CD8-positive, alpha-beta memory T cell (primary cell): Measurements from ENCODE around the gene ABCC4. TPM values are rescaled to one million over a fixed set of nuclear protein-coding genes. Genes with fewer than 3 reads are reported as not detected.

Experiments used
- CTCF ChIA-PET: fragments of 350-600 bp; sonication (Branson Sonifier 250); formaldehyde crosslinking; loops from one replicate; lab custom pipeline; 2021; ENCODE audit warnings: antibody characterized with exemption; lab: Charles Lee
- POLR2A ChIA-PET: fragments of 350-600 bp; sonication (Branson Sonifier 250); formaldehyde crosslinking; loops from one replicate; lab custom pipeline; 2021; ENCODE audit warnings: antibody characterized with exemption; lab: Charles Lee
- DNase-seq, 5 donors: peaks; one replicate each; pipeline versions ENCODE4 v3.0.0 to v3.0.0-alpha.2; 2020 to 2022; ENCODE audit warnings: mixed read lengths in 1 of 5
- H3K27ac ChIP-seq: one replicate; pipeline ENCODE4 v1.7.0; 2013; ENCODE audit warnings: low read depth, mild to moderate bottlenecking, low read length, moderate library complexity
- H3K27me3 ChIP-seq: 2 replicates; pipeline ENCODE4 v1.7.0; 2013; ENCODE audit warnings: low read length, mild to moderate bottlenecking; ENCODE audit not compliant: insufficient read depth, poor library complexity, severe bottlenecking
- H3K36me3 ChIP-seq: 2 replicates; pipeline ENCODE4 v1.7.0; 2013; ENCODE audit warnings: mild to moderate bottlenecking, low read length, moderate library complexity; ENCODE audit not compliant: insufficient read depth
- H3K4me1 ChIP-seq: 2 replicates; pipeline ENCODE4 v1.7.0; 2013; ENCODE audit warnings: mild to moderate bottlenecking, low read length, moderate library complexity; ENCODE audit not compliant: insufficient read depth
- H3K4me3 ChIP-seq: 2 replicates; pipeline ENCODE4 v1.7.0; 2013; ENCODE audit warnings: mild to moderate bottlenecking, low read length
- H3K9me3 ChIP-seq: 2 replicates; pipeline ENCODE4 v1.7.0; 2013; ENCODE audit warnings: mild to moderate bottlenecking, low read length
- H3K27ac Mint-ChIP-seq, 8 donors: one replicate each; pipeline ENCODE4 v1.8.0; 2020 to 2021; ENCODE audit warnings: mixed read lengths in 8 of 8, mild to moderate bottlenecking in 6 of 8, inconsistent platforms in 3 of 8, moderate library complexity in 3 of 8
- H3K27me3 Mint-ChIP-seq, 2 donors: one replicate each; pipeline ENCODE4 v1.8.0; 2020 to 2021; ENCODE audit warnings: mixed read lengths in 2 of 2, mild to moderate bottlenecking in 1 of 2, moderate library complexity in 1 of 2
- H3K36me3 Mint-ChIP-seq, 3 donors: one replicate each; pipeline ENCODE4 v1.8.0; 2020 to 2021; ENCODE audit warnings: mixed read lengths in 3 of 3, inconsistent platforms in 1 of 3, mild to moderate bottlenecking in 1 of 3
- H3K4me1 Mint-ChIP-seq, 3 donors: one replicate each; pipeline ENCODE4 v1.8.0; 2020 to 2021; ENCODE audit warnings: mixed read lengths in 3 of 3, inconsistent platforms in 1 of 3, mild to moderate bottlenecking in 1 of 3
- H3K4me3 Mint-ChIP-seq, 7 donors: one replicate each; pipeline ENCODE4 v1.8.0; 2020 to 2021; ENCODE audit warnings: mixed read lengths in 7 of 7, mild to moderate bottlenecking in 6 of 7, moderate library complexity in 4 of 7, inconsistent platforms in 2 of 7
- H3K9me3 Mint-ChIP-seq, 5 donors: one replicate each; pipeline ENCODE4 v1.8.0; 2020 to 2022; ENCODE audit warnings: mixed read lengths in 5 of 5, mild to moderate bottlenecking in 3 of 5, moderate library complexity in 2 of 5, inconsistent platforms in 1 of 5
- polyA plus RNA-seq: library from polyadenylated mRNA; unstranded; fragments of 300-500 nt; fragmentation: Illumina TruSeq; gene quantifications from one replicate; pipeline ENCODE4 v1.2.3, GENCODE V29; 2021
- total RNA-seq, 2 experiments: library from RNA; stranded (reverse); gene quantifications; one replicate each; pipeline ENCODE4 v1.2.3, GENCODE V29; 2021

ABCC4 gene
- total and polyA plus RNA-seq, 3 experiments from 2014 or later: 3.0 to 12.5 (median 11.2) TPM

- Histone ChIP-seq H3K4me1 (no peaks in the 10 kb centered on the region), H3K27ac (no peak overlapping the region), H3K27me3 (no peaks in the 10 kb centered on the region), H3K36me3 (no peaks in the 10 kb centered on the region), H3K4me3 (no peak overlapping the region), H3K9me3 (no peaks in the 10 kb centered on the region)
- Mint-ChIP-seq H3K36me3 (peaks cover 17 to 26% (median 25%) of the 10 kb centered on the region in 3 donors), H3K27me3 (no peaks in the 10 kb centered on the region), H3K4me3 (no peak overlapping the region), H3K27ac (peak overlapping the region in 1 of 8 donors; percentile 56), H3K9me3 (no peaks in the 10 kb centered on the region), H3K4me1 (peaks cover 0 to 9% (median 3%) of the 10 kb centered on the region in 3 donors)
- POLR2A ChIA-PET: no interaction called here
- DNase-seq: no peak
- CTCF ChIA-PET: no interaction called here
Measured at GRCh38 chr13:95118541-95119324, 182.5 kb downstream of the ABCC4 start.

GRCh38 chr13:95117092-95117491, 184.2 kb downstream of the ABCC4 start:
- H3K36me3 ChIP-seq: no peaks in the 10 kb centered on the region
- no peaks in the 10 kb centered on the region for H3K4me1 ChIP-seq
- DNase-seq: no peak
- H3K27ac ChIP-seq: no peak overlapping the region
- CTCF ChIA-PET: no interaction called here
- no peaks in the 10 kb centered on the region for H3K27me3 ChIP-seq
- Mint-ChIP-seq H3K4me3 (no peak overlapping the region), H3K27ac (no peak overlapping the region), H3K9me3 (no peaks in the 10 kb centered on the region), H3K4me1 (peaks cover 0 to 2% (median 1%) of the 10 kb centered on the region in 3 donors), H3K27me3 (no peaks in the 10 kb centered on the region), H3K36me3 (peaks cover 15 to 26% (median 20%) of the 10 kb centered on the region in 3 donors)
- POLR2A ChIA-PET: no interaction called here
- H3K4me3 ChIP-seq: no peak overlapping the region
- no peaks in the 10 kb centered on the region for H3K9me3 ChIP-seq

- no peaks in the 10 kb centered on the region for H3K9me3 Mint-ChIP-seq
- no peaks in the 10 kb centered on the region for H3K4me1 Mint-ChIP-seq
- H3K36me3 Mint-ChIP-seq: peaks cover 2 to 21% (median 16%) of the 10 kb centered on the region in 3 donors
- H3K27me3 Mint-ChIP-seq: no peaks in the 10 kb centered on the region
- Histone ChIP-seq H3K4me1 (no peaks in the 10 kb centered on the region), H3K36me3 (no peaks in the 10 kb centered on the region), H3K9me3 (no peaks in the 10 kb centered on the region), H3K27me3 (no peaks in the 10 kb centered on the region), H3K27ac (no peak overlapping the region), H3K4me3 (no peak overlapping the region)
- ChIA-PET POLR2A (no interaction called here), CTCF (no interaction called here)
- no peak for DNase-seq
- peak overlapping the region in 1 of 8 donors; percentile 18 for H3K27ac Mint-ChIP-seq
- no peak overlapping the region for H3K4me3 Mint-ChIP-seq
Measured at GRCh38 chr13:95115525-95115924, 185.7 kb downstream of the ABCC4 start.

GRCh38 chr13:95113601-95114000, 187.7 kb downstream of the ABCC4 start:
- Histone ChIP-seq H3K36me3 (no peaks in the 10 kb centered on the region), H3K27ac (no peak overlapping the region), H3K4me1 (no peaks in the 10 kb centered on the region), H3K4me3 (no peak overlapping the region), H3K9me3 (no peaks in the 10 kb centered on the region), H3K27me3 (no peaks in the 10 kb centered on the region)
- Mint-ChIP-seq H3K4me3 (no peak overlapping the region), H3K9me3 (peaks cover 0 to 3% (median 0%) of the 10 kb centered on the region in 5 donors), H3K4me1 (no peaks in the 10 kb centered on the region), H3K27ac (no peak overlapping the region), H3K36me3 (peaks cover 14 to 21% (median 15%) of the 10 kb centered on the region in 3 donors), H3K27me3 (no peaks in the 10 kb centered on the region)
- ChIA-PET CTCF (no interaction called here), POLR2A (no interaction called here)
- no peak for DNase-seq

- no peaks in the 10 kb centered on the region for H3K36me3 ChIP-seq
- POLR2A ChIA-PET: no interaction called here
- H3K4me1 Mint-ChIP-seq: no peaks in the 10 kb centered on the region
- H3K9me3 ChIP-seq: no peaks in the 10 kb centered on the region
- no peak overlapping the region for H3K4me3 ChIP-seq
- H3K27me3 Mint-ChIP-seq: no peaks in the 10 kb centered on the region
- DNase-seq: no peak
- no peak overlapping the region for H3K27ac ChIP-seq
- peaks cover 0 to 3% (median 0%) of the 10 kb centered on the region in 5 donors for H3K9me3 Mint-ChIP-seq
- no peaks in the 10 kb centered on the region for H3K4me1 ChIP-seq
- peak overlapping the region in 2 of 8 donors; percentile 11 to 38 for H3K27ac Mint-ChIP-seq
- no peaks in the 10 kb centered on the region for H3K27me3 ChIP-seq
- H3K4me3 Mint-ChIP-seq: no peak overlapping the region
- CTCF ChIA-PET: no interaction called here
- peaks cover 15 to 20% (median 16%) of the 10 kb centered on the region in 3 donors for H3K36me3 Mint-ChIP-seq
Measured at GRCh38 chr13:95112883-95113282, 188.4 kb downstream of the ABCC4 start.

DNA sequence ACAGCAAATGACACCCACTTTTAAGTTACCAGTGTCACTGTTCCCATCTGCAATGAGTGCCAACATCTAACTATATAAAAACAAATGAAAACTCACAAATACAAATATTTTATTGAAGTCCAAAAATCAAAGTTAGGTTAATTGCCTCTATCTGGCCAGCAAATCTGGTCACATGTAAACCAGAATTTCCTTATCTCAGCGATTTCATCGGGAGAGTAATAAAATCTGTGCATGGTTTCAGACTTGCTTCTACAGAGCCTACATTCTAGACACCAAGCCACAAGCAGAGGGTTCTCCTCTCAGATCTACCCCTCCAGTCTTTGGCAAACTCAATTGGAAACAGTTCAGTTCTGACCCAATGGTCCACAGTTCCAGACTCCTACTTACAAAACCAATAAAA, 189.6 kb downstream of the ABCC4 start:
- Histone ChIP-seq H3K27me3 (no peaks in the 10 kb centered on the region), H3K4me3 (no peak overlapping the region), H3K36me3 (no peaks in the 10 kb centered on the region), H3K27ac (no peak overlapping the region), H3K4me1 (no peaks in the 10 kb centered on the region), H3K9me3 (no peaks in the 10 kb centered on the region)
- Mint-ChIP-seq H3K36me3 (peaks cover 15 to 17% (median 16%) of the 10 kb centered on the region in 3 donors), H3K4me1 (no peaks in the 10 kb centered on the region), H3K27ac (peak overlapping the region in 3 of 8 donors; percentile 17 to 51 (median 38)), H3K27me3 (no peaks in the 10 kb centered on the region), H3K9me3 (peaks cover 0 to 3% (median 0%) of the 10 kb centered on the region in 5 donors), H3K4me3 (no peak overlapping the region)
- no peak for DNase-seq
- POLR2A ChIA-PET: no interaction called here
- CTCF ChIA-PET: no interaction called here

GRCh38 chr13:95106562-95106961, 194.7 kb downstream of the ABCC4 start:
- H3K27me3 ChIP-seq: no peaks in the 10 kb centered on the region
- no peak overlapping the region for H3K4me3 ChIP-seq
- DNase-seq: no peak
- no peaks in the 10 kb centered on the region for H3K9me3 ChIP-seq
- H3K9me3 Mint-ChIP-seq: peaks cover 0 to 3% (median 0%) of the 10 kb centered on the region in 5 donors
- peak overlapping the region in 1 of 8 donors; percentile 29 for H3K27ac Mint-ChIP-seq
- H3K4me1 Mint-ChIP-seq: no peaks in the 10 kb centered on the region
- peaks cover 5 to 41% (median 29%) of the 10 kb centered on the region in 3 donors for H3K36me3 Mint-ChIP-seq
- POLR2A ChIA-PET: no interaction called here
- no peaks in the 10 kb centered on the region for H3K36me3 ChIP-seq
- H3K27ac ChIP-seq: no peak overlapping the region
- no peaks in the 10 kb centered on the region for H3K27me3 Mint-ChIP-seq
- no peak overlapping the region for H3K4me3 Mint-ChIP-seq
- H3K4me1 ChIP-seq: no peaks in the 10 kb centered on the region
- CTCF ChIA-PET: no interaction called here

DNA sequence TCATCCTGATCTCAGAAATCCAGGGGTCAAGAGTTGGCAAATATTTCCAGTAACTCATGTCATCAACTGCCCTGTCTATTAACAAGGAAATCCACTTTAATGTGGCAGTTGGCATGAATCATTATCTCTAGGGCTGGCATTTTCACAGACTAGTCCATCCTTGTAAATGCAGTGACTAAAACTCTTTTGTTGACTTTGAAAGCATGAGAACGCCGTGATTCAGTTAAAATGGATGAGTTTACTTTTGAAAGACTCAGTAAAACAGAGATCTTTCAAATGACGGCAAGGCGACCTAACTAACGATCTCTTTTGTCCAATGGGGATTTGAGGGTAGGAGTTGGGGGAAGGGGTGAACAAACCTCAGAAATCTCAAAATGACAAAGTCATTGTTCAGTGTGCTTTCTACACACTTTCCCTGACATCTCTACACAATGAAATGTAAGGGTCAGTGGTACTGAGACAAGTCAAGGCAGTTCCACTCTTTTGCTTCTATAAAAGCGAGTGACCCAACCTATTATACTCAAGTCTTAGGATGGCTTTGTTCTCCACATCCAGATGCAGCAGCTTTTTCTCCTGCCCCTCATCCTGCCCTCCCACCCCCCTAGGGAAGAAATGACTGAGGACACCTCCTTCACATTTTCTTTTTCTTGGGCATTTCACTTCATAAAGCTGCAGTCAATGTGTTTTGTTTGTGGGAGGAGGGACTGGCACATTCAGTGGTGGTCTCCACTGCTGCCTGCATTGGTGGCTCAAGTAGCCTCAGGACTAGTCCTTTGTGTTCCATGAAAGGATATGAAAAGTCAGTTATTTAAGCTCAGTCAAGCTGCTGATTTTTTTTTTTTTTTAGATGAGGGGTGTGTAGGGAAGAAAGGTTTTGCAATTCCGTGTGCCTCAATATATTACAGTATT, 200.5 kb downstream of the ABCC4 start:
- H3K9me3 ChIP-seq: no peaks in the 10 kb centered on the region
- no peak overlapping the region for H3K27ac ChIP-seq
- Mint-ChIP-seq H3K27ac (peak overlapping the region in 1 of 8 donors; percentile 32), H3K4me3 (no peak overlapping the region), H3K9me3 (peaks cover 7 to 17% (median 11%) of the 10 kb centered on the region in 5 donors), H3K36me3 (peaks cover 25 to 69% (median 37%) of the 10 kb centered on the region in 3 donors), H3K4me1 (no peaks in the 10 kb centered on the region), H3K27me3 (no peaks in the 10 kb centered on the region)
- CTCF ChIA-PET: no interaction called here
- no peaks in the 10 kb centered on the region for H3K4me1 ChIP-seq
- H3K36me3 ChIP-seq: no peaks in the 10 kb centered on the region
- no peak overlapping the region for H3K4me3 ChIP-seq
- no peaks in the 10 kb centered on the region for H3K27me3 ChIP-seq
- no peak for DNase-seq
- POLR2A ChIA-PET: no interaction called here
